GM21529 (cell line): ENCODE results near the gene COL23A1.

Experiments
- ATAC-seq: cut with Tn5 transposase; IDR thresholded peaks from one replicate; pipeline ENCODE4 v1.9.1; 2021; ENCODE audit not compliant: unreplicated experiment

Gene COL23A1

DNA sequence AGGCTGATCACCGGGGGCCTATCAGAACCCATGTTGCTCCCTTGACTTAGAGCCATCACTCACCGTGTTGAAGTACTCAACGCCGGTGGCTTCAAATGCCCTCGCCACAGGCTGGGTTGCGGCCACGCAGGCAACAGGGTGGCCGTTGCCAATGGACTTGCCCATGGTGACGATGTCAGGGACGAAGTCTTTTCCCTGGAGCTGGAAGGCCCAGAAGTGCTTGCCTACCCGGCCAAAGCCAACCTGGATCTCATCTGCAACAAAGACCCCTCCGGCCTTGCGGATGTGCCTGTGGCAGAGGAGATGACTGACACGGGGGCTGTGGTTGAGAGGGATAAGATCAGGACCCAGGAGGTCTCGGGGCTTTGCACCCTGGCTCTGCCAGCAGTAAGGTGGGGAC, 367.9 kb downstream of the COL23A1 start:
- ATAC-seq, result no peak

DNA sequence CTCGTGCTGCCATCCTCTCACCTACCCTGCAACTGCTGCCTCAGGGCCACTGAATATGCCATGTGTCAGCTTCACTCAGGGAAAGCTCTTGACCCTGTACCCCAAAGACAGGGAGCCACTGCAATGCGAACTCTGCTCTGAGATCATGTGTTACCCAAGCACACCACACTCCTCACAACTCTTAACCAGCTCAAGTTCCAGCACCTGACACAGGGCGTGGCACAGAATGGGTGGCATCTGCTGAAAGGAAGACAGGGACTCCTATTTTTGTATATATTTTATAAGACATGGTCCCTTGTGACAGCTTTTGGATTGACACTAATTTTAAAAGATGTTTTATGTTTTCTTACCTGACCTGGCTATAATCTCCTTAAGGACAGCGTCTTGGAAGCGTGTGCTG, 368.3 kb downstream of the COL23A1 start:
- ATAC-seq, result no peak

DNA sequence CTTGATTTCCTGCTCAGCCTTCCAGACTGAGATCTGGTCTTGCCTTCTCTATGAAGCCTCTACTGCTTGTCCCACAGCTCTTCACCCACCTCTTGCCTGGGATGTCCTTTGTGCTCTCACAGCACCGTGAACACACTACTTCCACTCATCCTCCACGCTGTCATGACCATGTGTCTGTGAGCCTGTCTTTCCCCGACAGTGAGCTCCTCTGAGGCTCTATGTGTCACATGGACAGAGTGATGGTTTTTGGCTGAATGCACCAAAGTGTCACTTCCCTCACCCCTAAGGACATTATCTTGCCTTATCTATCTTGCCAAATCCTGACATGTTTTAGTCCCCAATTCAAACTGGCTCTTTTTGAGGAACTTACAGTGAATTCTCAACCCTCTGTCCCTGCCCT, 368.9 kb downstream of the COL23A1 start:
- ATAC-seq, result no peak

GRCh38 chr5:178218827-178219226, 371.4 kb downstream of the COL23A1 start:
- no peak for ATAC-seq

GRCh38 chr5:178218237-178218776, 371.9 kb downstream of the COL23A1 start:
- no peak for ATAC-seq

DNA sequence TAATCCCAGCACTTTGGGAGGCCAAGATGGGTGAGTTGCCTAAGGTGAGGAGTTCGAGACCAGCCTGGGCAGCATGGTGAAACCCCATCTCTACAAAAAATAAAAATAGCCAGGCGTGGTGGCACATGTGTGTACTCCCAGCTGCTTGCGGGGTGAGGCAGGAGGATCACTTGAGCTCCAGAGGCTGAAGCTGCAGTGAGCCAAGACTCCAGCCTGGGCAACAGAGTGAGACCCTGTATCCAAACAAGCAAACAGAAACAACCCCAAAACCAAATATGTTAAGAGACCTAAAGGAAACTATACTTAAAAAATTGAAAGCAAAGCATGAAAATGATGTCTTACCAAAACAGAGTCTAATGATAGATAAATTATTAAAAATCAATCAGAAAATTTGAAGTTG, 373.4 kb downstream of the COL23A1 start:
- ATAC-seq, result no peak

- no peak for ATAC-seq
Measured at GRCh38 chr5:178216088-178216534, 374.1 kb downstream of the COL23A1 start.

- no peak for ATAC-seq
Measured at GRCh38 chr5:178215280-178216002, 374.8 kb downstream of the COL23A1 start.

DNA sequence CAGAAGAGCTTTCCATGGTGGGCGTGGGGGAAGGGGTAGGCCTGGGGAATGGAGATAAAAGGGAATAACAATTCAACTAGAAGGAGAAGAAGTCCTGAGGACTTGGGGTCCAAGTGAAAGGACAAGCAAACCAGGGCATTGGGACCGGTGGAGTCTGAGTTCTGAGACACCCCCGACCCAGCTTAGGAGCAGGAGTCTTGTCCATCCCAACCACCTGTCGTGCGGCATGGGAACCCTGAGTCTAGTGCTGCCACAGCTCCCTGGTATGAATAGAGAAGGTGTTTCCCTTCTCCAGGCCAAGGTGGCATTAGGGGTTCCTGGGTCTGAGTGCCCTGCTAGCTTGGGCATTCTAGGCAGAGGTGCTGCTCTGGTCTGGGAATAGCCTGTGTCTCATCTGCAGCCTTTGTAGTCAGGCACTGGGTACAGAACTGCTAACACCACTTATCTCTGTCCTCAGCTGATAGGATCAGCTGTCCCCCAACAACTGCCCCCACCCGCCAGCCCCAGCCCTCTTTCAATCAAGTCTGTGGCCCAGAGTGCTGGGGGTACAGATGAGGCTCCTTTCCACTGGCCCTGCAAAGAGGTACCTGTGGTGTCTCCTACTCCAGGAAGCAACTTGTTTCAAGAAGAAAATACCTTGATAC, 375.9 kb downstream of the COL23A1 start:
- ATAC-seq, result no peak

GRCh38 chr5:178213748-178214151, 376.4 kb downstream of the COL23A1 start:
- ATAC-seq, result no peak

DNA sequence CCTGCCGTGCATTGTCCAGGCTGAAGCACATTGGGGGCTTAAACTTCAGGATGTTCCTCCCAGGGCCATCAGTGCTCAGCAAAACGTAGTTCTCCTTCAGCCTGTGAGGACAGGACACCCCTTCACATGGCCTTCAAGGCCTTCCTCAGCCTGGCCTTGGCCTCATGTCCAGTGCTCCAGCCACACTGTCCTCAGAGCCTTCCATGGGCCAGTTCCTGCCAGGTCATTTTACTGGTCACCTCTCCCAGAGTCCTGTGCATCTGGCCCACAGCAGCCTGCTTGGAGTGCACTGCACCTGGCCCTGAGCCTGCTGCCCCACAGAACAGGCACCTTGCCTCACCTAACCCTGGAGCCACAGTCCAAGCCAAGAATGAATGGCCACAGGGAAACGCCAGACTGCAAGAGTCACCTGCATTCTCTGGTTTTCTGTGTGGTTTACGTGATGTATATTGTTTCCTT, 377.2 kb downstream of the COL23A1 start:
- no peak for ATAC-seq

DNA sequence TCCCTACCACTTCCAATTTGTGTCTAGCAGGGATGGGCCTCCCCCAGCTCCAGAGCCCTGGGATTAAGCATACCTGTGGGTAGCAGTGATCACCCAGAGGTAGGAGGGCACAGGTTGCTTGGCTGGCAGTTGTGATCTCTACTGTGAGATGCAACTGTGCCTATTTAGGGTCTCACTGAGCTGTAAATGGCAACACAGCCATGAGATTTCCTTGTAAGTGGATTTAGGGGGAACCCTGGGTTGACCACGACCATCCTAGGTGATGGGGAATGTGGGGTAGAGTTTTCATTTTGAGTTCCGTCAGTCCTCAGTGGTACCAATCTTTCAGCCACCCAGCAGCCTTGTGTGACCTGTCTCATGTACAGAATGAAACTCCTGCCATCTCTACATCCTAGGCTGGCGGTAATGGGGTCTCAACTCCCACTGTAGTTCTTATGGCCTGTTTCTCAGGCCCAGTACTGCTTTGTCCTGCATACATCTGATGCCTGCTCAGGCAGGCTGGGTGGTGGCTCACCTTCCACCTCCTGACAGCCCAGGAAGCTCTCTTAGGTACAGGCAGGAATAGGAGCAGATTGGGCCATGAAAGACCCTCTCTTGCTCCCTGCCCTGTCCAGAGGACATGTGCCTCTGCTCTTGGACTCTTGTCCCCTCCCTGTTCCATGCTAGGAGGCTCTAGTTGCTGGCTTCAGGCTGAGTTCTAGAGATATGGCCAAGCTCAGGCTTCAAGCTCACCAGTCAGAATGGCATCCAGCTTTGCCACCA, 377.8 kb downstream of the COL23A1 start:
- no peak for ATAC-seq

GRCh38 chr5:178211095-178212048, 378.8 kb downstream of the COL23A1 start:
- no peak for ATAC-seq

- ATAC-seq, result no peak
Measured at GRCh38 chr5:178210686-178211085, 379.5 kb downstream of the COL23A1 start.

- no peak for ATAC-seq
Measured at GRCh38 chr5:178210073-178210535, 380.1 kb downstream of the COL23A1 start.

DNA sequence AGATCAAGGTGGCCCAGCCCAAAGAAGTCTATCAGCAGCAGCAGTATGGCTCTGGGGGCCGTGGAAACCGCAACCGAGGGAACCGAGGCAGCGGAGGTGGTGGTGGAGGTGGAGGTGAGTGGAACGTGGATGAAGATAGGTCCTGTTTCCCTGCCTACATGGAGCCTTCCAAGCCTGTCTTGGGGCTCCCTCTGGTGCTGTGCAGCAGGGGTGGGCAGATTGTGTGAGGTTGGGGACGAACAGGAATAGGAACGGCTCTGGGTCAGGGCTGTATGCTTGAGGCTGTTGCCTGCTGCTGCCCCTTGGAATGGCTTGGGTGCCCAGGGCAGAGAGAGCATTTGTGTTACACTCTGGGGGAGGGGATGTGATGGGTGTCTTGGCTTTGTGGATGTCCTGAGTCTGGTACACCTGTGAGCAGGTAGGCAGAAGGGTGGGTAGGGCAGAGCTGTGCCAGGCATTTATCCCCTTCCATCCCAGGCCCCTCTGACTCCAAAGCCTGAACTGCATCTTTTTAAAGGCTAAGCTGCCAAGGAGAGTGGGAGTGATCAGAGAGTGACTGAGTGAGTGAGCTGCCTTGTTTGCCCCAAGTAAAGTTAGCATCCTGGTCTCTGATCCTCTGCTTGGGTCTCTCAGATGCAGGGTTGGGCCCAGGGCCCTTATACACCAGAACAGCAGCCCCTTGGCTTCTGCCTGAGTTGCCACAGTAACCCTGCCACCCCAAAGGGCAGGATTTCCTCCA, 380.7 kb downstream of the COL23A1 start:
- ATAC-seq, result no peak

DNA sequence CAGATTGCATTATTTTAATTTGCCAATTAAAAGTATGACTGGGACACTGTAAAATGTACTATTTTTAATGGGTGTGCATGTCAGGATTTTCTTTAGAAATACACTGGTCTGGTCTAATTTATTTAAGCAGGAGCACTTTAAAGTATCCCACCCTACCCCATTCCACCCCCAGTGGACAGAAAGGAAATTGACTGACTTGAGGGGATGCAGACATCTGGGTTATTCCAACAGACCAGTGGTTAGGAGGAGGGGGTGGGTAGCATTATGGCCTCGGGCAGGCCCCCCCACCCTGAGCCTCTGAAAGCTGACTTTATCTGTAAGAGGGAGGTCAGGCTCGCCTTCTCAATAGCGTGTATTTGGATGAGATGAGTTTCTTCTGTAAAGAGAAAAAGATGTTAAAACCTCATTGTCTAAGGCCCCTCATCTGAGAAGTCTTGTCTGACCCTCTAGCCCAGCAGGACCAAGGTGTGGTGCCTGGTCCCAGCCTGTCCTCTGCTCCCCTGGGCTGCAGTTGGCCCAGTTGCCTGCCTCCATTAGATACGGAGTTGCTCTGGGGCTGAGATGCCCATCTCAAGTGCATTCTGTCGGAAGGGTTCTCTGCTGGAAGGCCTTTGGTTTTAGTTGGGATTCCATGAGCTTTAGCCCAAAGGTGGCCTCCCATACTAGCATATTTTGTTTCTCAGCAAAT, 381.5 kb downstream of the COL23A1 start:
- no peak for ATAC-seq

GRCh38 chr5:178207917-178208280, 382.3 kb downstream of the COL23A1 start:
- no peak for ATAC-seq
